ENCODE measurements around the gene AKAP6.

Gene AKAP6

GRCh38 chr14:32630701-32631100, 301.6 kb downstream of the AKAP6 start:
- TF ChIP-seq CTCF (IDR thresholded peaks at IDR 0.05; ENCODE audit: borderline replicate concordance, insufficient read depth, low read depth, low read length): no peak
- H3K4me3 ChIP-seq (ENCODE audit: low read depth, low read length): no peak overlapping the region

GRCh38 chr14:32633224-32633859, 304.2 kb downstream of the AKAP6 start:
- no peak overlapping the region for H3K4me3 ChIP-seq (ENCODE audit: low read depth, low read length)
- no peak for TF ChIP-seq CTCF (IDR thresholded peaks at IDR 0.05; ENCODE audit: borderline replicate concordance, insufficient read depth, low read depth, low read length)

- no peak overlapping the region for H3K4me3 ChIP-seq (ENCODE audit: low read depth, low read length)
- TF ChIP-seq CTCF (IDR thresholded peaks at IDR 0.05; ENCODE audit: borderline replicate concordance, insufficient read depth, low read depth, low read length): no peak
Observed at GRCh38 chr14:32633930-32634329, 304.8 kb downstream of the AKAP6 start.

- no peak for TF ChIP-seq CTCF (IDR thresholded peaks at IDR 0.05; ENCODE audit: borderline replicate concordance, insufficient read depth, low read depth, low read length)
- H3K4me3 ChIP-seq (ENCODE audit: low read depth, low read length): no peak overlapping the region
Observed at GRCh38 chr14:32635061-32635719, 306.1 kb downstream of the AKAP6 start.

GRCh38 chr14:32637582-32637981, 308.5 kb downstream of the AKAP6 start:
- no peak overlapping the region for H3K4me3 ChIP-seq (ENCODE audit: low read depth, low read length)
- no peak for TF ChIP-seq CTCF (IDR thresholded peaks at IDR 0.05; ENCODE audit: borderline replicate concordance, insufficient read depth, low read depth, low read length)

GRCh38 chr14:32639208-32639607, 310.1 kb downstream of the AKAP6 start:
- no peak for TF ChIP-seq CTCF (IDR thresholded peaks at IDR 0.05; ENCODE audit: borderline replicate concordance, insufficient read depth, low read depth, low read length)
- H3K4me3 ChIP-seq (ENCODE audit: low read depth, low read length): no peak overlapping the region

- TF ChIP-seq CTCF (IDR thresholded peaks at IDR 0.05; ENCODE audit: borderline replicate concordance, insufficient read depth, low read depth, low read length): no peak
- no peak overlapping the region for H3K4me3 ChIP-seq (ENCODE audit: low read depth, low read length)
Observed at GRCh38 chr14:32645551-32645950, 316.5 kb downstream of the AKAP6 start.

Data from GM12875 (cell line).